ENCODE data around the gene POLR2A. TPM values are rescaled to one million over a fixed set of nuclear protein-coding genes. Genes with fewer than 3 reads are reported as not detected.

The POLR2A gene
- total and polyA plus RNA-seq, 2 of the 13 experiments (the other 11 are each of a cell fraction or from before 2014, with no cell fraction given) = 17.8 to 18.3 TPM

GRCh38 chr17:7484067-7484918, at the start of gene POLR2A (continued):
- TF ChIP-seq ATF7-NPFF (CRISPR knock-in tag; IDR thresholded peaks at IDR 0.05; ENCODE audit: low read depth) (0 out of 2 replicates have a peak, but pooled peaks have one; percentile 56), FOXA1 (IDR thresholded peaks at IDR 0.05) (no peak), FOXA1 (CRISPR knock-in tag; IDR thresholded peaks at IDR 0.05) (0 out of 2 replicates have a peak, but pooled peaks have one; percentile 15), ZNF446 (CRISPR knock-in tag; IDR thresholded peaks at IDR 0.05) (no peak; the same call in 1 of the 2 replicates), ZBED4 (CRISPR knock-in tag; IDR thresholded peaks at IDR 0.05; ENCODE audit: borderline replicate concordance) (peak; percentile 66), ZFP36 (IDR thresholded peaks at IDR 0.05; ENCODE audit: borderline replicate concordance, low read depth, low read length, partially characterized antibody) (no peak), ATAD3A (CRISPR knock-in tag; IDR thresholded peaks at IDR 0.05) (no peak), ZNF841 (CRISPR knock-in tag; IDR thresholded peaks at IDR 0.05; ENCODE audit: borderline replicate concordance) (peak; percentile 27; the same call in 1 of the 2 replicates), ZNF138 (CRISPR knock-in tag; IDR thresholded peaks at IDR 0.05; ENCODE audit: low read depth) (no peak), NFAT5 (CRISPR knock-in tag; IDR thresholded peaks at IDR 0.05) (peak; percentile 92; the same call in 1 of the 2 replicates), REPIN1 (CRISPR knock-in tag; IDR thresholded peaks at IDR 0.05; ENCODE audit: borderline replicate concordance, low read depth) (no peak), ZNF547 (CRISPR knock-in tag; IDR thresholded peaks at IDR 0.05) (no peak)

Measured in HepG2 (cell line).